ENCODE results near the gene BCR. TPM values are rescaled to one million over a fixed set of nuclear protein-coding genes. Genes with fewer than 3 reads are reported as not detected.

BCR gene
- polyA plus RNA-seq, 1 donor from 2014 or later = 57.5 TPM

- H3K9ac ChIP-seq (ENCODE audit: low read length) = no peak overlapping the region
These were observed 23.3 kb downstream of the BCR start for GRCh38 chr22:23203452-23204124.

GRCh38 chr22:23204125-23204488, 23.8 kb downstream of the BCR start:
- no peak for TF ChIP-seq RAD21 (conservative IDR thresholded peaks at IDR 0.05)
- TF ChIP-seq REST (IDR thresholded peaks at IDR 0.05; ENCODE audit: borderline replicate concordance) = no peak
- TF ChIP-seq MXI1 (conservative IDR thresholded peaks at IDR 0.05; ENCODE audit: poor library complexity, severe bottlenecking) = no peak
- TF ChIP-seq EZH2 (IDR thresholded peaks at IDR 0.05; ENCODE audit: borderline replicate concordance, insufficient read depth, low read length, poor library complexity, severe bottlenecking) = no peak
- TF ChIP-seq TAF1 (IDR thresholded peaks at IDR 0.05; ENCODE audit: low read depth) = no peak
- TF ChIP-seq EP300 (conservative IDR thresholded peaks at IDR 0.05; ENCODE audit: poor library complexity, severe bottlenecking) = no peak
- no peak for TF ChIP-seq SMC3 (conservative IDR thresholded peaks at IDR 0.05; ENCODE audit: poor library complexity)
- Histone ChIP-seq H3K9ac (ENCODE audit: low read length) (no peak overlapping the region), H2AFZ (ENCODE audit: low read depth, low read length) (no peak overlapping the region), H4K20me1 (ENCODE audit: insufficient read depth) (no peaks in the 10 kb centered on the region), H3K36me3 (ENCODE audit: insufficient read depth, low read length) (no peaks in the 10 kb centered on the region), H3K9me2 (ENCODE audit: insufficient read depth, low read length) (no peaks in the 10 kb centered on the region), H3K4me2 (ENCODE audit: low read length) (no peak overlapping the region), H3K27ac (ENCODE audit: low read length) (no peak overlapping the region), H3K79me2 (replicated peaks; ENCODE audit: insufficient read depth, low read length) (peaks cover 35% of the 10 kb centered on the region), H3F3A (ENCODE audit: insufficient read depth, low read length, poor library complexity, severe bottlenecking) (no peaks in the 10 kb centered on the region), H3K9me3 (ENCODE audit: low read length) (no peaks in the 10 kb centered on the region), H3K4me3 (ENCODE audit: low read length) (no peak overlapping the region), H3K27me3 (ENCODE audit: insufficient read depth, low read depth, low read length) (no peaks in the 10 kb centered on the region)

More at GRCh38 chr22:23203452-23204124, 23.3 kb downstream of the BCR start:
- Histone ChIP-seq H3K27me3 (ENCODE audit: insufficient read depth, low read depth, low read length) (no peaks in the 10 kb centered on the region), H4K20me1 (ENCODE audit: insufficient read depth) (no peaks in the 10 kb centered on the region), H3K27ac (ENCODE audit: low read length) (no peak overlapping the region), H2AFZ (ENCODE audit: low read depth, low read length) (no peak overlapping the region), H3K4me3 (ENCODE audit: low read length) (no peak overlapping the region), H3K36me3 (ENCODE audit: insufficient read depth, low read length) (no peaks in the 10 kb centered on the region), H3K9me3 (ENCODE audit: low read length) (no peaks in the 10 kb centered on the region), H3K9me2 (ENCODE audit: insufficient read depth, low read length) (no peaks in the 10 kb centered on the region), H3K4me2 (ENCODE audit: low read length) (no peak overlapping the region), H3F3A (ENCODE audit: insufficient read depth, low read length, poor library complexity, severe bottlenecking) (no peaks in the 10 kb centered on the region), H3K79me2 (replicated peaks; ENCODE audit: insufficient read depth, low read length) (peaks cover 32% of the 10 kb centered on the region)
- TF ChIP-seq TAF1 (IDR thresholded peaks at IDR 0.05; ENCODE audit: low read depth) (no peak), EZH2 (IDR thresholded peaks at IDR 0.05; ENCODE audit: borderline replicate concordance, insufficient read depth, low read length, poor library complexity, severe bottlenecking) (no peak), SMC3 (conservative IDR thresholded peaks at IDR 0.05; ENCODE audit: poor library complexity) (no peak), CTCF (IDR thresholded peaks at IDR 0.05; ENCODE audit: poor library complexity, severe bottlenecking) (no peak), REST (IDR thresholded peaks at IDR 0.05; ENCODE audit: borderline replicate concordance) (no peak), EP300 (conservative IDR thresholded peaks at IDR 0.05; ENCODE audit: poor library complexity, severe bottlenecking) (no peak), MXI1 (conservative IDR thresholded peaks at IDR 0.05; ENCODE audit: poor library complexity, severe bottlenecking) (no peak), POLR2AphosphoS5 (IDR thresholded peaks at IDR 0.05) (no peak)
